ENCODE data around the gene ZNF337. TPM values are rescaled to one million over a fixed set of nuclear protein-coding genes. Genes with fewer than 3 reads are reported as not detected.
"Not testable (repeated sequence)": the region's sequence is repeated elsewhere in the genome, so short reads cannot be mapped to it uniquely, and the experiment has no call there.

ZNF337 gene
- total RNA-seq, 1 experiment from 2014 or later = 6.9 TPM

GRCh38 chr20:25686081-25687067 lies 10.3 kb downstream of the ZNF337 start:
- no peak overlapping the region for H3K4me3 Mint-ChIP-seq
- H3K27ac Mint-ChIP-seq = no peak overlapping the region
- ChIA-PET POLR2A (no interaction called here), CTCF (interaction anchor here (1.6 kb wide), 1 partner anchor 216 kb away, joined by 4 read pairs; no protein-coding TSS in a partner anchor)
- no peak for DNase-seq (ENCODE audit: low spot score)
- no peaks in the 10 kb centered on the region for H3K27me3 Mint-ChIP-seq (ENCODE audit: low read depth)
- ATAC-seq = peak; percentile 44
- H3K9me3 Mint-ChIP-seq = peaks cover 3% of the 10 kb centered on the region; the same call in 1 of the 2 replicates
- no peak for TF ChIP-seq HMGXB4 (CRISPR knock-in tag; IDR thresholded peaks at IDR 0.05)
- TF ChIP-seq, protein P1, sequence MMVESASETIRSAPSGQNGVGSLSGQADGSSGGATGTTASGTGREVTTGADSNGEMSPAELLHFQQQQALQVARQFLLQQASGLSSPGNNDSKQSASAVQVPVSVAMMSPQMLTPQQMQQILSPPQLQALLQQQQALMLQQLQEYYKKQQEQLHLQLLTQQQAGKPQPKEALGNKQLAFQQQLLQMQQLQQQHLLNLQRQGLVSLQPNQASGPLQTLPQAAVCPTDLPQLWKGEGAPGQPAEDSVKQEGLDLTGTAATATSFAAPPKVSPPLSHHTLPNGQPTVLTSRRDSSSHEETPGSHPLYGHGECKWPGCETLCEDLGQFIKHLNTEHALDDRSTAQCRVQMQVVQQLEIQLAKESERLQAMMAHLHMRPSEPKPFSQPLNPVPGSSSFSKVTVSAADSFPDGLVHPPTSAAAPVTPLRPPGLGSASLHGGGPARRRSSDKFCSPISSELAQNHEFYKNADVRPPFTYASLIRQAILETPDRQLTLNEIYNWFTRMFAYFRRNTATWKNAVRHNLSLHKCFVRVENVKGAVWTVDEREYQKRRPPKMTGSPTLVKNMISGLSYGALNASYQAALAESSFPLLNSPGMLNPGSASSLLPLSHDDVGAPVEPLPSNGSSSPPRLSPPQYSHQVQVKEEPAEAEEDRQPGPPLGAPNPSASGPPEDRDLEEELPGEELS (CRISPR knock-in tag; IDR thresholded peaks at IDR 0.05) = no peak
- TF ChIP-seq, protein P2, sequence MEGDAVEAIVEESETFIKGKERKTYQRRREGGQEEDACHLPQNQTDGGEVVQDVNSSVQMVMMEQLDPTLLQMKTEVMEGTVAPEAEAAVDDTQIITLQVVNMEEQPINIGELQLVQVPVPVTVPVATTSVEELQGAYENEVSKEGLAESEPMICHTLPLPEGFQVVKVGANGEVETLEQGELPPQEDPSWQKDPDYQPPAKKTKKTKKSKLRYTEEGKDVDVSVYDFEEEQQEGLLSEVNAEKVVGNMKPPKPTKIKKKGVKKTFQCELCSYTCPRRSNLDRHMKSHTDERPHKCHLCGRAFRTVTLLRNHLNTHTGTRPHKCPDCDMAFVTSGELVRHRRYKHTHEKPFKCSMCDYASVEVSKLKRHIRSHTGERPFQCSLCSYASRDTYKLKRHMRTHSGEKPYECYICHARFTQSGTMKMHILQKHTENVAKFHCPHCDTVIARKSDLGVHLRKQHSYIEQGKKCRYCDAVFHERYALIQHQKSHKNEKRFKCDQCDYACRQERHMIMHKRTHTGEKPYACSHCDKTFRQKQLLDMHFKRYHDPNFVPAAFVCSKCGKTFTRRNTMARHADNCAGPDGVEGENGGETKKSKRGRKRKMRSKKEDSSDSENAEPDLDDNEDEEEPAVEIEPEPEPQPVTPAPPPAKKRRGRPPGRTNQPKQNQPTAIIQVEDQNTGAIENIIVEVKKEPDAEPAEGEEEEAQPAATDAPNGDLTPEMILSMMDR (IDR thresholded peaks at IDR 0.05) = no peak
- no peak for TF ChIP-seq CREB1 (CRISPR knock-in tag; IDR thresholded peaks at IDR 0.05)
- TF ChIP-seq ZNF232 (CRISPR knock-in tag; IDR thresholded peaks at IDR 0.05) = no peak
- no peak for TF ChIP-seq ATF6 (CRISPR knock-in tag; IDR thresholded peaks at IDR 0.05)
- peaks cover 27% of the 10 kb centered on the region for H3K36me3 Mint-ChIP-seq
- H3K4me1 Mint-ChIP-seq = no peaks in the 10 kb centered on the region

DNA sequence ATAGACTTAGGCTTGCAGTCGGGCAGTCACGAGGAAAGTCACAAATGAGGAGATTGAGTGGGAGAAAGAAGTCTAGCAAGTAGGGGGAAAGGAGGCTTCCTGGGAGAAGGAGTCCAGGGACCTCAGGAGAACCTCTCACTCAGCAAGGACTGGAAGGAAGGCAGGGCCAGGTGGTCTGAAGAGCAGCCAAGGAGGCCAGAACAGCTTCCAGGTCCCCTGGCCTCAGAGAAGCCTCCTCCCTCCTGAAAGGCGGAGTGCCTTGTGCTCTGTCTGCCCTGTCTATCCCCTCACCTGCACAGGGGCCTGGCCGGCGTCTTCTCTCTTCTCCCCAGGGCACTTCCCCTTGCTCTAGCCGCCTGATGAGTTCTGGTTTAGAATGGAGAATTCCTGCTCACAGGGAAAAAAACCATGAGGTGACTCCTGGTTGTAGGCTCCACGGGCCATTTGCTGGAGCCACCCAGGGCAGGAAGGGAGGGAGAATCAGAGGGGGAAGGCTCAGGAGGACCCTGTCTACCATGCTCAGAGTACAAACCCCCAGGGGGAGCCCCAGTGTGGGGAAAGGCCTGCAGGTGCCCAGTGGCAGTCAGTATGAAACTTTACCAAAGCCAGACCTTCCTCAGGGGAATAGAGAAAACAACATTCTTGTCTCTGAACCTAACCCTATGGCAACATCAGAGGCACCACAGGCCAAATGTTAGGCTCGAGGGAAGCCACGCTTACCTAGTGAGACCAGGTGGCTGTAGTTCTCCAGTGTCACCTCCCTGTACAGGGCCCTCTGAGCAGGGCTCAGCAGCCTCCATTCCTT lies 11.2 kb downstream of the ZNF337 start:
- ChIA-PET CTCF (no interaction called here), POLR2A (no interaction called here)
- Mint-ChIP-seq H3K27ac (no peak overlapping the region), H3K27me3 (ENCODE audit: low read depth) (no peaks in the 10 kb centered on the region), H3K9me3 (peaks cover 3% of the 10 kb centered on the region; the same call in 1 of the 2 replicates), H3K4me1 (no peaks in the 10 kb centered on the region), H3K4me3 (no peak overlapping the region), H3K36me3 (peaks cover 24% of the 10 kb centered on the region)
- ATAC-seq (peak; percentile 78), DNase-seq (ENCODE audit: low spot score) (peak; percentile 30)
- TF ChIP-seq NR3C1 (CRISPR knock-in tag; conservative IDR thresholded peaks at IDR 0.05; ENCODE audit: low read depth) (no peak), NR2C2 (CRISPR knock-in tag; IDR thresholded peaks at IDR 0.05) (no peak)

DNA sequence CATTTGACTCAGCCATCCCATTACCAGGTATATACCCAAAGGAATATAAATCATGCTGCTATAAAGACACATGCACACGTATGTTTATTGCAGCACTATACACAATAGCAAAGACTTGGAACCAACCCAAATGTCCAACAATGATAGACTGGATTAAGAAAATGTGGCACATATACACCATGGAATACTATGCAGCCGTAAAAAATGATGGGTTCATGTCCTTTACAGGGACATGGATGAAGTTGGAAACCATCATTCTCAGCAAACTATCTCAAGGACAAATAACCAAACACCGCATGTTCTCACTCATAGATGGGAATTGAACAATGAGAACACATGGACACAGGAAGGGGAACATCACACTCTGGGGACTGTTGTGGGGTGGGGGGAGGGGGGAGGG lies 12.8 kb downstream of the ZNF337 start:
- H3K27me3 Mint-ChIP-seq (ENCODE audit: low read depth); ATAC-seq; H3K27ac Mint-ChIP-seq; CTCF ChIA-PET; H3K4me3 Mint-ChIP-seq; POLR2A ChIA-PET; DNase-seq (ENCODE audit: low spot score); H3K4me1 Mint-ChIP-seq; H3K9me3 Mint-ChIP-seq: not testable (repeated sequence)
- H3K36me3 Mint-ChIP-seq = peaks cover 21% of the 10 kb centered on the region

All from WTC11 (cell line).